ENCODE data around the gene ETFB. TPM values are rescaled to one million over a fixed set of nuclear protein-coding genes. Genes with fewer than 3 reads are reported as not detected.

ETFB gene
- total RNA-seq, 4 donors from 2014 or later: 125 to 305 (median 154) TPM

- TF ChIP-seq POLR2A (IDR thresholded peaks at IDR 0.05): no peak
- TF ChIP-seq, protein P1, sequence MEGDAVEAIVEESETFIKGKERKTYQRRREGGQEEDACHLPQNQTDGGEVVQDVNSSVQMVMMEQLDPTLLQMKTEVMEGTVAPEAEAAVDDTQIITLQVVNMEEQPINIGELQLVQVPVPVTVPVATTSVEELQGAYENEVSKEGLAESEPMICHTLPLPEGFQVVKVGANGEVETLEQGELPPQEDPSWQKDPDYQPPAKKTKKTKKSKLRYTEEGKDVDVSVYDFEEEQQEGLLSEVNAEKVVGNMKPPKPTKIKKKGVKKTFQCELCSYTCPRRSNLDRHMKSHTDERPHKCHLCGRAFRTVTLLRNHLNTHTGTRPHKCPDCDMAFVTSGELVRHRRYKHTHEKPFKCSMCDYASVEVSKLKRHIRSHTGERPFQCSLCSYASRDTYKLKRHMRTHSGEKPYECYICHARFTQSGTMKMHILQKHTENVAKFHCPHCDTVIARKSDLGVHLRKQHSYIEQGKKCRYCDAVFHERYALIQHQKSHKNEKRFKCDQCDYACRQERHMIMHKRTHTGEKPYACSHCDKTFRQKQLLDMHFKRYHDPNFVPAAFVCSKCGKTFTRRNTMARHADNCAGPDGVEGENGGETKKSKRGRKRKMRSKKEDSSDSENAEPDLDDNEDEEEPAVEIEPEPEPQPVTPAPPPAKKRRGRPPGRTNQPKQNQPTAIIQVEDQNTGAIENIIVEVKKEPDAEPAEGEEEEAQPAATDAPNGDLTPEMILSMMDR (IDR thresholded peaks at IDR 0.05): no peak
- Histone ChIP-seq H3K27ac (no peak overlapping the region), H3K9me3 (no peaks in the 10 kb centered on the region), H3K4me3 (no peak overlapping the region), H3K36me3 (no peaks in the 10 kb centered on the region), H3K4me1 (peaks cover 0 to 11% (median 2%) of the 10 kb centered on the region in 4 donors), H3K27me3 (peaks cover 0 to 11% of the 10 kb centered on the region in 2 donors)
- no peak for DNase-seq
Measured at GRCh38 chr19:51324167-51324481, 42.1 kb downstream of the ETFB start.

GRCh38 chr19:51323481-51324166 lies 42.6 kb downstream of the ETFB start:
- Histone ChIP-seq H3K36me3 (no peaks in the 10 kb centered on the region), H3K27ac (no peak overlapping the region), H3K4me3 (no peak overlapping the region), H3K27me3 (peaks cover 0 to 11% of the 10 kb centered on the region in 2 donors), H3K9me3 (no peaks in the 10 kb centered on the region), H3K4me1 (peaks cover 0 to 11% (median 2%) of the 10 kb centered on the region in 4 donors)
- DNase-seq: no peak
- no peak for TF ChIP-seq POLR2A (IDR thresholded peaks at IDR 0.05)
- TF ChIP-seq, protein P1 (IDR thresholded peaks at IDR 0.05): no peak

- Histone ChIP-seq H3K4me1 (no peaks in the 10 kb centered on the region), H3K27ac (no peak overlapping the region), H3K27me3 (no peaks in the 10 kb centered on the region), H3K4me3 (no peak overlapping the region), H3K9me3 (no peaks in the 10 kb centered on the region), H3K36me3 (no peaks in the 10 kb centered on the region)
- no peak for TF ChIP-seq POLR2A (IDR thresholded peaks at IDR 0.05)
- TF ChIP-seq, protein P1 (IDR thresholded peaks at IDR 0.05): no peak
- DNase-seq: no peak
Measured at GRCh38 chr19:51321799-51322198, 44.4 kb downstream of the ETFB start.

- no peak for DNase-seq
- H3K4me3 ChIP-seq: no peak overlapping the region
- no peaks in the 10 kb centered on the region for H3K4me1 ChIP-seq
- H3K36me3 ChIP-seq: no peaks in the 10 kb centered on the region
- no peak for TF ChIP-seq POLR2A (IDR thresholded peaks at IDR 0.05)
- TF ChIP-seq, protein P1 (IDR thresholded peaks at IDR 0.05): no peak
- H3K27me3 ChIP-seq: no peaks in the 10 kb centered on the region
- no peak overlapping the region for H3K27ac ChIP-seq
- no peaks in the 10 kb centered on the region for H3K9me3 ChIP-seq
Measured at GRCh38 chr19:51320280-51320657, 45.9 kb downstream of the ETFB start.

DNA sequence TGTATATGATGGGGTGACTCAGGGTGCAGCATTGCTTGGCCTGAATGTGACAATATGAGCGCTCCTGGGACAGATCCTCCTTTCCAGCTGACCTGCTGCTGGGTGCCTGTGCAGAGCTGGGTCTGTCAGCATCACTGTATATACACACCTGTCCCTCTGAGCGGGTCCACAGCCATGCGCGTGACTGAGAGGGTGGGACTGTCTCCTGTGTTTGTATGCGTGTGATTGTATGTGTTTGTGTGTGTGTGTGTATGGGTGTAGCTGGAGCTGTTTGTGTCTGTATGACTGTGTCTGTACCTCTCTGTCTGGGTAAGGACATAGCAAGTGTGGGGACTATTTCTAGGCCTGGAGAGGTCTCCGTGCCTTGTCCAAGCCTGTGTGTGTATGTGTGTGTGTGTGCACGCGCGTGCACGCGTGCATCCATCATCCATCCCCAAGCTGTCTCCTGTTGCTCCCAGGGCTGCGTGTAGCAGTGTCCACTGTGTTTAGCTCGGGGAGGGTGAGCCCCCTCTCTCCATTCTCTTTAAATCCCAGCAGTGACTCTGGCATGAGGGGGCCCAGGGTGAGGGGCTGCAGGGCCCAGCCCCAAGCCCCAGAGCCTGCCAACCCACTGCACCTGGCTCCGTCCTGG lies 46.4 kb downstream of the ETFB start:
- no peaks in the 10 kb centered on the region for H3K4me1 ChIP-seq
- no peak overlapping the region for H3K4me3 ChIP-seq
- no peaks in the 10 kb centered on the region for H3K27me3 ChIP-seq
- H3K36me3 ChIP-seq: no peaks in the 10 kb centered on the region
- H3K27ac ChIP-seq: no peak overlapping the region
- H3K9me3 ChIP-seq: no peaks in the 10 kb centered on the region
- no peak for DNase-seq
- TF ChIP-seq POLR2A (IDR thresholded peaks at IDR 0.05): no peak
- TF ChIP-seq, protein P1 (IDR thresholded peaks at IDR 0.05): no peak
